ENCODE results near the gene C3. TPM values are rescaled to one million over a fixed set of nuclear protein-coding genes. Genes with fewer than 3 reads are reported as not detected.

The C3 gene
- total RNA-seq, 2 experiments from 2014 or later = 0.34 to 1.1 TPM

GRCh38 chr19:6725513-6726231, 5.2 kb upstream of the C3 start:
- DNase-seq (no peak), ATAC-seq (no peak)
- Mint-ChIP-seq H3K36me3 (ENCODE audit: low read depth) (no peaks in the 10 kb centered on the region), H3K27ac (no peak overlapping the region), H3K9me3 (no peaks in the 10 kb centered on the region), H3K4me1 (ENCODE audit: low read depth) (peaks cover 9% of the 10 kb centered on the region), H3K4me3 (no peak overlapping the region), H3K27me3 (no peaks in the 10 kb centered on the region)
- intact Hi-C loops (cut with micrococcal nuclease) = no loop called here
- POLR2A ChIA-PET = interaction anchor here (2.1 kb wide), 1 partner anchor 11 kb away, joined by 9 read pairs; the partner anchor contains the start of gene GPR108
- CTCF ChIA-PET = interaction anchor here (2.6 kb wide), 1 partner anchor 11 kb away, joined by 7 read pairs; no protein-coding TSS in a partner anchor
- no peak for TF ChIP-seq CTCF (IDR thresholded peaks at IDR 0.05)

GRCh38 chr19:6724631-6725492, 4.4 kb upstream of the C3 start:
- Mint-ChIP-seq H3K27ac (no peak overlapping the region), H3K27me3 (no peaks in the 10 kb centered on the region), H3K4me3 (no peak overlapping the region), H3K36me3 (ENCODE audit: low read depth) (no peaks in the 10 kb centered on the region), H3K4me1 (ENCODE audit: low read depth) (peaks cover 12% of the 10 kb centered on the region), H3K9me3 (no peaks in the 10 kb centered on the region)
- intact Hi-C loops (cut with micrococcal nuclease) = no loop called here
- ATAC-seq (no peak), DNase-seq (no peak)
- ChIA-PET CTCF (interaction anchor here (0.6 to 2.6 kb wide), 6 partner anchors 8 to 430 kb away, joined by 3 to 7 read pairs (median 3); no protein-coding TSS in a partner anchor), POLR2A (interaction anchor here (2.1 kb wide), 1 partner anchor 12 kb away, joined by 9 read pairs; the partner anchor contains the start of gene GPR108)
- TF ChIP-seq CTCF (IDR thresholded peaks at IDR 0.05) = no peak

- no peak for DNase-seq
- ATAC-seq = no peak
- ChIA-PET CTCF (interaction anchor here (1.2 to 1.6 kb wide), 2 partner anchors 10 to 161 kb away, joined by 3 read pairs; no protein-coding TSS in a partner anchor), POLR2A (interaction anchor here (2.1 kb wide), 1 partner anchor 13 kb away, joined by 9 read pairs; the partner anchor contains the start of gene GPR108)
- H3K27ac Mint-ChIP-seq = no peak overlapping the region
- no peaks in the 10 kb centered on the region for H3K9me3 Mint-ChIP-seq
- no peak overlapping the region for H3K4me3 Mint-ChIP-seq
- intact Hi-C loops (cut with micrococcal nuclease) = no loop called here
- no peak for TF ChIP-seq CTCF (IDR thresholded peaks at IDR 0.05)
- H3K36me3 Mint-ChIP-seq (ENCODE audit: low read depth) = no peaks in the 10 kb centered on the region
- no peaks in the 10 kb centered on the region for H3K27me3 Mint-ChIP-seq
- H3K4me1 Mint-ChIP-seq (ENCODE audit: low read depth) = peaks cover 15% of the 10 kb centered on the region
Observed at GRCh38 chr19:6723738-6724137, 3.3 kb upstream of the C3 start.

- intact Hi-C loops (cut with micrococcal nuclease) = no loop called here
- CTCF ChIA-PET = interaction anchor here (1.1 kb wide), 1 partner anchor 89 kb away, joined by 3 read pairs; no protein-coding TSS in a partner anchor
Observed at GRCh38 chr19:6723108-6723618, 2.7 kb upstream of the C3 start.

More at GRCh38 chr19:6723108-6723618, 2.7 kb upstream of the C3 start:
- Mint-ChIP-seq H3K4me1 (ENCODE audit: low read depth) (peaks cover 15% of the 10 kb centered on the region), H3K36me3 (ENCODE audit: low read depth) (no peaks in the 10 kb centered on the region), H3K9me3 (no peaks in the 10 kb centered on the region), H3K4me3 (no peak overlapping the region), H3K27ac (no peak overlapping the region), H3K27me3 (no peaks in the 10 kb centered on the region)
- ATAC-seq (no peak), DNase-seq (no peak)
- POLR2A ChIA-PET = no interaction called here
- TF ChIP-seq CTCF (IDR thresholded peaks at IDR 0.05) = no peak
